ENCODE results near the gene NPAS1.

GRCh38 chr19:47094557-47095475 lies 75.2 kb downstream of the NPAS1 start:
- TF ChIP-seq TARDBP (IDR thresholded peaks at IDR 0.05): no peak
- TF ChIP-seq SP1 (IDR thresholded peaks at IDR 0.05): no peak
- TF ChIP-seq PKNOX1 (IDR thresholded peaks at IDR 0.05): no peak
- no peak for TF ChIP-seq FOXM1 (IDR thresholded peaks at IDR 0.05; ENCODE audit: borderline replicate concordance)
- no peak for TF ChIP-seq FOXK2 (IDR thresholded peaks at IDR 0.05)
